ENCODE measurements around the gene NELL1. TPM values are rescaled to one million over a fixed set of nuclear protein-coding genes. Genes with fewer than 3 reads are reported as not detected.

The NELL1 gene
- total and polyA plus RNA-seq, 2 experiments from 2014 or later = 8.9 to 20.1 TPM

- TF ChIP-seq EZH2phosphoT487 (IDR thresholded peaks at IDR 0.05; ENCODE audit: low read depth, severe bottlenecking, unreplicated experiment) = no peak
- no peak for TF ChIP-seq CTCF (IDR thresholded peaks at IDR 0.05; ENCODE audit: poor library complexity)
- TF ChIP-seq EZH2 (IDR thresholded peaks at IDR 0.05; ENCODE audit: borderline replicate concordance) = no peak
- WGBS (ENCODE audit: low lambda C conversion rate, missing lambda C conversion rate) = 70% methylated on average over 1 of the region's 1 CpG
Measured at GRCh38 chr11:21053466-21053865, 384.1 kb downstream of the NELL1 start.

GRCh38 chr11:21056644-21057043 lies 387.3 kb downstream of the NELL1 start:
- Histone ChIP-seq H4K20me1 (ENCODE audit: insufficient read depth, poor library complexity, severe bottlenecking) (no peaks in the 10 kb centered on the region), H3K36me3 (replicated peaks; ENCODE audit: insufficient read depth, low read depth) (no peaks in the 10 kb centered on the region), H3K9me3 (ENCODE audit: low read depth) (no peaks in the 10 kb centered on the region), H2AFZ (no peak overlapping the region), H3K4me3 (no peak overlapping the region), H3K27me3 (no peaks in the 10 kb centered on the region), H3K27ac (no peak overlapping the region), H3K4me2 (no peak overlapping the region), H3K9me2 (replicated peaks; ENCODE audit: insufficient read depth) (no peaks in the 10 kb centered on the region), H3K79me2 (no peaks in the 10 kb centered on the region), H3K4me1 (ENCODE audit: insufficient read depth) (no peaks in the 10 kb centered on the region)
- DNase-seq (ENCODE audit: low spot score) = no peak
- no peak for TF ChIP-seq EZH2phosphoT487 (IDR thresholded peaks at IDR 0.05; ENCODE audit: low read depth, severe bottlenecking, unreplicated experiment)
- TF ChIP-seq CTCF (IDR thresholded peaks at IDR 0.05; ENCODE audit: poor library complexity) = no peak
- no peak for TF ChIP-seq EZH2 (IDR thresholded peaks at IDR 0.05; ENCODE audit: borderline replicate concordance)

More at GRCh38 chr11:21053466-21053865, 384.1 kb downstream of the NELL1 start:
- Histone ChIP-seq H3K79me2 (no peaks in the 10 kb centered on the region), H3K4me1 (ENCODE audit: insufficient read depth) (no peaks in the 10 kb centered on the region), H3K36me3 (replicated peaks; ENCODE audit: insufficient read depth, low read depth) (no peaks in the 10 kb centered on the region), H3K9me2 (replicated peaks; ENCODE audit: insufficient read depth) (no peaks in the 10 kb centered on the region), H3K4me2 (no peak overlapping the region), H2AFZ (no peak overlapping the region), H3K27ac (no peak overlapping the region), H3K4me3 (no peak overlapping the region), H3K9me3 (ENCODE audit: low read depth) (no peaks in the 10 kb centered on the region), H4K20me1 (ENCODE audit: insufficient read depth, poor library complexity, severe bottlenecking) (no peaks in the 10 kb centered on the region), H3K27me3 (no peaks in the 10 kb centered on the region)
- DNase-seq (ENCODE audit: low spot score) = no peak

- WGBS (ENCODE audit: low lambda C conversion rate, missing lambda C conversion rate) = 81% methylated on average over 2 of the region's 2 CpGs
- H3K79me2 ChIP-seq = no peaks in the 10 kb centered on the region
- H3K4me1 ChIP-seq (ENCODE audit: insufficient read depth) = no peaks in the 10 kb centered on the region
- H3K27me3 ChIP-seq = no peaks in the 10 kb centered on the region
- TF ChIP-seq EZH2 (IDR thresholded peaks at IDR 0.05; ENCODE audit: borderline replicate concordance) (no peak), CTCF (IDR thresholded peaks at IDR 0.05; ENCODE audit: poor library complexity) (no peak), EZH2phosphoT487 (IDR thresholded peaks at IDR 0.05; ENCODE audit: low read depth, severe bottlenecking, unreplicated experiment) (no peak)
- H3K9me2 ChIP-seq (replicated peaks; ENCODE audit: insufficient read depth) = no peaks in the 10 kb centered on the region
- H3K9me3 ChIP-seq (ENCODE audit: low read depth) = no peaks in the 10 kb centered on the region
- H3K4me3 ChIP-seq = no peak overlapping the region
- H3K36me3 ChIP-seq (replicated peaks; ENCODE audit: insufficient read depth, low read depth) = no peaks in the 10 kb centered on the region
- DNase-seq (ENCODE audit: low spot score) = no peak
- no peak overlapping the region for H3K27ac ChIP-seq
- H3K4me2 ChIP-seq = no peak overlapping the region
- H2AFZ ChIP-seq = no peak overlapping the region
- H4K20me1 ChIP-seq (ENCODE audit: insufficient read depth, poor library complexity, severe bottlenecking) = no peaks in the 10 kb centered on the region
Measured at GRCh38 chr11:21059879-21060278, 390.5 kb downstream of the NELL1 start.

GRCh38 chr11:21066030-21066429 lies 396.6 kb downstream of the NELL1 start:
- Histone ChIP-seq H3K4me2 (no peak overlapping the region), H3K79me2 (no peaks in the 10 kb centered on the region), H4K20me1 (ENCODE audit: insufficient read depth, poor library complexity, severe bottlenecking) (no peaks in the 10 kb centered on the region), H3K9me2 (replicated peaks; ENCODE audit: insufficient read depth) (no peaks in the 10 kb centered on the region), H3K36me3 (replicated peaks; ENCODE audit: insufficient read depth, low read depth) (no peaks in the 10 kb centered on the region), H3K4me3 (no peak overlapping the region), H3K27ac (no peak overlapping the region), H2AFZ (no peak overlapping the region), H3K4me1 (ENCODE audit: insufficient read depth) (no peaks in the 10 kb centered on the region), H3K27me3 (no peaks in the 10 kb centered on the region), H3K9me3 (ENCODE audit: low read depth) (no peaks in the 10 kb centered on the region)
- DNase-seq (ENCODE audit: low spot score) = no peak
- TF ChIP-seq CTCF (IDR thresholded peaks at IDR 0.05; ENCODE audit: poor library complexity) (no peak), EZH2phosphoT487 (IDR thresholded peaks at IDR 0.05; ENCODE audit: low read depth, severe bottlenecking, unreplicated experiment) (no peak), EZH2 (IDR thresholded peaks at IDR 0.05; ENCODE audit: borderline replicate concordance) (no peak)
- 75% methylated on average over 2 of the region's 2 CpGs for WGBS (ENCODE audit: low lambda C conversion rate, missing lambda C conversion rate)

Measured in hepatocyte (in vitro differentiated cells).